ENCODE results near the gene TSEN15.

GRCh38 chr1:184020328-184020727, 31.2 kb upstream of the TSEN15 start:
- TF ChIP-seq CTCF (IDR thresholded peaks at IDR 0.05; ENCODE audit: low read depth, low read length), result no peak
- no peak for TF ChIP-seq EZH2phosphoT487 (IDR thresholded peaks at IDR 0.05; ENCODE audit: low read depth)
